NK-92 treated with Interleukin-12 subunit alpha and Interleukin-12 subunit beta, amount 100 ng/mL, for 24 hours (cell line): Measurements from ENCODE around the gene SCUBE3.

Experiments
- DNase-seq: peaks from one replicate; lab custom pipeline; 2025; lab: John Stamatoyannopoulos, UW

Gene SCUBE3

DNA sequence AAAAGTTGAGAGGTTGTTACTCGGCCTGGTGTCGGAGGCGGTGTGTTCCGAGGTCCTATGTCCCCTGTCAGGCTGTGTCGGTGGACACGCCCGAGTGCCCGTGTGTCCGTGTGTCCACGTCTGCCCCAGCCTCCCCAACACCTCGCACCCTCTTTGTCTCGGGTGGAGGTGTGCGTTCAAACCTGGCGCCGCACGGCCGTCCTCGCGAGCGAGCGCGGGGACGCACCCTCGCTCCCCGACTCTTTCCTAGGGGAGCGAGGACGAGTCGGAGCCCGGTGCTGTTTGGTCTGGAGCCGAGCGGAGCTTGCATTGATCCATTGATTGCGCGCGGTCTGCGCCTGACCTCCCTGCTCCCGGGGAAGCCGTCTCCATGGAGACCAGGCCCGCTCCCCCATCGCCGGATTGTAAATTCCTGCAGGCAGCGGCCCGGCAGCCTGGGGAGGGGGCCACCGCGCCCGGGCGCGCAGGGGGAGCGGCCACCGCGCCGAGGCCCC, 411 bp upstream of the SCUBE3 start:
- DNase-seq = no peak

DNA sequence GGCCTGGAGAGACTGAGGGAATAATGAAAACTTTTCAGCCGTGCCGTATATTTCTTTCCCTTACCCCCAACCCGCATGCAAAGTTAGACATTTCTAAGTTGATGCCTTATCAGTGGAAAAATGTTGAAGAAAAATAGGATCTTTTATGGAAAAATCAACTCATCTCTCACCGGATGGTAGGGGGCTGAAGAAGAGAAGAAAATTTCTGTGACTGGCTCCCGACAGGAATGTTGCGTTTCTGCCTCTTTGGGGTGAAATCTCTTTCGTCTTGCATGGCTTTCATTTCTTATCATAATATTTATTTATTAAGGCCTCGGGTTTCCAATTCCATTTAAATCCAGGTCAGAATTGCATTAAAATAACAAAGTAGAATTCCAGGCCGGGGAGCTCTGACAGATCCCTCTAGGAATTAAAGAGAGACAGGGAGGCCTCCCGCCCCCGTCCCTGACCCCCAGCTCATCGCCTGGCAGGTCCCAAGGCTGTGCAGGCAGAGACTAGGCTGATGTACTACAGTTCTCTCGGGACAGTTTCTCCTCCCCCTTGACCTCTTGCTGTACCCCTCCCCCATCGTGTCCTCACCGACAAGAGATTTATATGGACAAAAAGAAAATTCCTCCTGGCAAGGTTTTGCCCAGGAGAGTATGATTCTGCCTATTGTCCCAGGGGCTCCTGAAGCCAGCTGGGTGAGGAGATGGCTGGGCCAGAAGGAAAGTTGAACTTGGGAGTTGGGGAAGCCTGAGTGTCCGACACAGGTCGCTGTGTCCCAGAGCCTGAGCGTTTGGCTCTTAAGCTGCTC, 1.3 kb downstream of the SCUBE3 start:
- DNase-seq = no peak

DNA sequence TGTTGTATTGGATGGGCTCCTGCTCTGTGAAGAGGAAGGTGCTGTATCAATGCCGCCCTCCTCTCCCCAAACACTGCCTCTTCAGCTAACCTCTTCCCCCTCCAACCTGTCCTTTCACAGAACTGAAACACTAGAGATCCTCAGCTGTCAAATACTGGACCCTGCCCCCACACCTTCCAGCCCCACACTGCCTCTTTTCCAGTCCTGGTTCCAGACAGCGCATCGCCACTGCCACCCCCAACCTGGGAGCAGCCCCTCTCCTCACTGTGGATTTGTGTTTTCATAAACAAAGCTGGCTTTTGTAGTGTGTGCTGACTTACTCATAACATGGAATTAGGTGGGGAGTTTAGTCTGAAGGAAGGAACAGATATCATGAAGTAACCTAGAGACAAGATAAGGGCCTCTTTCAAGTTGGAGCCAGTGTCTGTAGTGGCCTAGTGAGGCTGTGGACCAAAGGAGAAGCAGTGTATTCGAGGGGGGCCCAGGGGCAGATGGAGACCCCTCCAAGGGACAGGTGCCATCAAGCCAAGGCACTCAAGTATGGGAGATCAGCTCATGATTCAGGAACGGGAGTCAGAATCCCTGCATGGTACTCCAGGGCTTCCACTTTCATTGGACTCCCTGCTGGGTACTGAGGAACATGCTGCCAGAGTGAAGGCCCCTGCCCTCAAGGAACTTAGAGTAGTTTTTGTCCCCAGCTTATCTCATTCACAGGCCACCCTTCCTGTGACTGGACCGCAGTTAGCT, 2.1 kb downstream of the SCUBE3 start:
- no peak for DNase-seq

DNA sequence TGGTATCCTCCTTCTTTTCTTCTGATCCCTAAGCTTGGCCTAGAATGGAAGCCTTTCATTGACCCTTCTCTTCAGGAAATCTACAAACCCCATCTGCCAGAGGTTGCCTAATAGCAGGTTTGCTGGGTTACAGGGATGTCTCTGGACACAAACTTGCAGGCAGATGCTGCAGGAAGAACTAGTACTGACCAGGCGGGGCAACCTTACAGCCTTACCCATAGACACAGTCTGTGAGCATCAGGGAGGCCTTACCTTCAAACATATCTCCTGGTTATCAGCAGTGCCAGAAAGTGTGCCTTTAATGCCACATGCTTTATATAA, 2.6 kb downstream of the SCUBE3 start:
- no peak for DNase-seq

DNA sequence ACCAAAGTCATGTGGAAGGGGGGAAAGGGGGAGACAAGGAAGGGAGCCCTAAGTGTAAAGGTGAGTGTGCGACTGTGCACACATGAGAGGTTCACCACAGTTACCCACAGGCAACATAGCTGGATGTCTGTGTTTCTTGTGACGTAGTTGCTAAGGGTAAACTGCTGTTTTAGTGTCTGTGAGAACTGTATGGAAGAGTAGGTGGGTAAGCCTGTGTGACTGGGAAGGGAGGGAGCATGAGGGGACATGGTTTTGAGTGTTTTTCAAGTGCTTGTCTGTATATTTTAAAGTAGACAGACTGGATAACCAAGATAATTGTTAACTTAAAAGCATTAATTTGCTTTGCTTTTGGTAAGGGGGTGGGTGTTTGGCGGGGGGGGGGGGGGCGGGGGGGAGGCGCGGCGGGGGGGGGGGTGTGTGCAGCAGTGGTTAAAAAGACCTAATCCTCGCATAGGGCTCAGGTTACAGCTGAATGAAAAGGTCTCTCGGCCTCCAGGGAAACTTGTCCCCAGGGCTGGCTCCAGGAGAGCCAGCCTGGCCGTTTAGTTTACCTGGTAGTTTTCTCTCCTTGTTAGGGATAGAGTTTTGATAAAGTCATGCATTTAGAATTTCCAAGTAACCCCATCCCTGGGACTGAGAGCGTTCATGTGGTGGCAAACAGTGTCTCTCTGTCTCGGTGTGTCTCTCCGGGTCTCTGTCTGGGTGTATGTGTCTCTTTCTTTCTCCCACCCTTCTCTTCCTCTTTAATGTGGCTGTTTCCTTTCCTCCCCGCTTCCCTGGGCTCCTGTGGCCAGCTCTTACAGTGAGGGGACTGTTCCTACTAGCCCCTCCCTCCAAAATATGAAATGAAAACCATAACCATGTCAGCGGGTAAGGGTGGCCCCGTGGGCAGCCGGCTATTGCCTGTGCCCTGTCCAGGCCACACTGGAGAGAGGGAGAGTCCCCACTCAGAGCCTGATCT, 3.4 kb downstream of the SCUBE3 start:
- DNase-seq = no peak

DNA sequence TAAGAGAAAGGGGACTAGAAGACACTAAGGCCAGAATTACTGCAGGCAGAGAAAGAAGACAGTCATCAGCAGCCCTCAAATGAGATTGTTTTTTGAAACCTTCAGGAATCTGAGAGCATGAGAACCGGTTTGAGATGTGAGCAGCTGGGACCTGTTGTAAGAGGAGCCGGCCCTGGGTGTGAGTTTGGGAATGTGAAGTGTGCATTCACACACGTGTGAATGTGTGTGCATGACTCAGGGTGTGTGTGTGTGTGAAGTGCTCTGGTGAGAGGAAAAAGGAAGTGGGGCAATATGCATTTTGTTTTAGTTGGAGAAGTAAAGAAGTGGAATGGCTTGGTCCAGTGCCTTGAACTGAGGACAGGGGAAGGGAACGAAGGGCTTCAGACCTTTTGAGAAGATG, 4.3 kb downstream of the SCUBE3 start:
- no peak for DNase-seq

DNA sequence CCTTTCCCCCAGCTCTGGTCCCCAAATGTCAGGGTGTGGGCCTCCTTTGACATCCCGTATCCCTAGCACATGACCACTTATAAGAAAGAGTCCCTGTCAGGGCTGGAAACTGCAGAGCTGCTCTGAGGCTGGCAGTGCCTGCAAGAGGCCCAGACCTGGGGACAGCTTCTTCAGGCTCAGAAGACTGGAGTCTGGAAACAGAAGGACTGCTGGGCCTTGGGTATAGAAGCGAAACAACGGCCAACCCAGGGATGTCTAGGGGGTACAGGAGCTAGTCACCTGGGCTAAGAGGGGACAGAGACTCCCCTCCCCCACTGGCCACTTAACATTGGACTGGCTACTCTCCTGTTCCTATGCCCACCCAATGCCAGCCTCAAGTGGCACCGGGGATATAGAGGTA, 4.7 kb downstream of the SCUBE3 start:
- DNase-seq = no peak

DNA sequence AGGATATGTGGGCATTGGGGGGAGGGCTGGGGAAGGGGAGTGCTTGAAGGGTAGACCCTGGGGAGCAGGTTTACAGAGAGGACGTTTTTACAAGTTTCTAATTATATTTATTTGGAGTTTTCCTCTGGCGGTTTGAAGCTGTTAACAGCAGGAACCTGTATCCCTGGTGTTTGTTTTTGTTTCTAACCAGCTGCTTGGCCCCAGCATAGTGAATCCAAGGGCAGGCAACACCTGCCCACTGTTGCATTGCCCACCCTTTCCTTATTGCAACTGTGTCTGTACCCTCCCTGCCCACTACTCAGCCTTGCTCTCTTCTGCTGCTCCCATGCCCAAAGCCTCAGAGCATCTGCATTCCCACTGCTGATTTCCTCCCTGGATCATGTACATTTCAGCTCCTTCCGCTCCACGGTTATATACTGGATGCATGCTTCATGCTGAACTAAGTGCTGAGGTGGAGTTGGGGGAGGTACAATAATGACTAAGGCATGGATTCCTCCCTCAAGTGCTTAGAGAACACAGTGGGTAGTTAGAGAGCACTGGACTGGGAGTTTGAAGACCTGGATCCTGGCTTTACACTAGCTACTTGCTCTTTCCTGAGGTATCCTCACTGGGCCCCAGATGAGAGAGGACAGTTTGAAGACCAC, 6.0 kb downstream of the SCUBE3 start:
- no peak for DNase-seq

DNA sequence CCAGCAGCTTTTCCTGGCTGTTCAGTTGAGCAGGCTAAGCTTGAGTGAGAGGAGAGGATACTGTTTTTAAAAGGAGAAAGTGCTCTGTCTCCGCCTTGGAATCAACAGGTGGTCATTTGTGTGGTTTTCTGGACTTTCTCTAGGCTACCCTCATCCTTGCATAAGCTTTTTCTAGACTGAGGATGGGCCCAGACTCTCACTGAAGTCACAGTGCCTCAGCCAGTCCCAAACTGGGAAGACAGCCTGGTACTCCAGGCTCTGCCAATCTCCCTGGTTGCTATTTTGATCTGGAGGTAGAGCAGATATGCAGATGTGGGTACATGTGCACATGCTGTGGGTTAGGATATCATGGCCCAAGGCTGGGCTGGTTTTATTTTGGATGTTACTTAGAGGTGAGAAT, 7.0 kb downstream of the SCUBE3 start:
- no peak for DNase-seq

DNA sequence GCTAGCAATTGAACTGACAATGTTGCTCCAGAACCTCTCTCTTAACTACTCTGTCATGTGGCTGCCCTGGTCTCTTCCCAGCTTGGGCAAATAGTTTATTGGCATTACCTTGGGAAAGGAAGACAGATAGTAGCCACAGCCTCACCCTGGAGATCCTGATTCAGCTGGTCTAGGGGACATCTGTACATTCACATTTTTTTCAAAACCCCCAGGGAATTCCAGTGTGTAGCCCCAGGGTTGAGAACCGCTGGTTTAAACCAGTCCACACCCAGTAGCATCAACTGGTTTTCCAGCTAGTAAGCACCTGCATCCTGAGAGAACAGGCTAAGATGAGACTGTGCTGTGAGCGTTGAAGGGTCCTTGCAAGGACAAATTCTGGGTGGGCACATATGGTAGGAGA, 9.6 kb downstream of the SCUBE3 start:
- DNase-seq = no peak

DNA sequence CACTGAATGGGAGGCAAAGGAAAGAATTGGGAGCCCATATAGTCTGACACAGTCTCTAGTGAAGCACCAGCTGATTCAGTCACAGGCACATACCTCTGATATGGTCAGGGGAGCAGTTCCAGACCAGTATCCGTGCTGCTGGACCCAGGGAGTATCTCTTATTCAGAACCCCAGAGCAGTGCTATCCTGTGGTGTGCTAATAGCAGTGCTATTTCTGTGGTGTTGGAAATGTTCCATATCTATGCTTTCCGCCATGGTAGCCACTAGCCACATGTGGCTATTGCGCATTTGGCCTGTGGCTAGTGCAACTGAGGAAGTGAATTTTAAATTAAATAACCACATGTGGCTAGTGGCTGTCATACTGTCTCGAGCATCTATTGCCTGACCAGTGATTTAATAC, 11.0 kb downstream of the SCUBE3 start:
- no peak for DNase-seq

DNA sequence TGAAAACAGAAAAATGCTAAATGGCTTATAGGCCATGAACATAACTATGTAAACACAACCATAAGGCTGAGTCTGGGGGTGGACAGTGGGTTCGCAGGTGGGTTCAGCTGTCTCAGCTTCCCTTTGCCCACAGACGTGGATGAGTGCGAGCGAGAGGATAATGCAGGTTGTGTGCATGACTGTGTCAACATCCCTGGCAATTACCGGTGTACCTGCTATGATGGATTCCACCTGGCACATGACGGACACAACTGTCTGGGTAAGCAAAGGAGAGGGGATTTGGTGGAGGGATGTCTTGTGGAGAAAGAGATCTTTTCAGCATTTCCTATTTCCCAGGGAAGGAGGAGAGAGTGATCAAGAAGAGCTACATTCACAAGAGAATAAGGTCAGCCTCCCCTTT, 14.7 kb downstream of the SCUBE3 start:
- no peak for DNase-seq

DNA sequence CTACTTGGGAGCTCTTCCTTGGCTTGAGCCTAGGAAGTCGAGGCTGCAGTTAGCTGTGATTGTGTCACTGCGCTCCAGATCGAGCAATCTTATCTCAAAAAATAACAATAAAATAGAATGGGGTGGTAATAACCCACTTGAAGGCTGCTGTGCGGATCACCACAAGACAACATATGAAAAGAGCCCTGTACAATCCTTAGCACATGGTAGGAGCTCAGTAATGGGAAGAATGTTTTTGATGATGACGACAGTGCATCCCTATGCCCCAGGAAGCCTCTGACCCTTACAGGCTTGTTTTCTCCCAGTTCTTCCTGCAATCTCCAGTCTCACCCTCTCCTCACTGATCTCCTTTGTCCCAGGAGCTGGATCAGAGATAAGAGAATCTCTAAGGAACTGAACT, 15.5 kb downstream of the SCUBE3 start:
- DNase-seq = no peak

DNA sequence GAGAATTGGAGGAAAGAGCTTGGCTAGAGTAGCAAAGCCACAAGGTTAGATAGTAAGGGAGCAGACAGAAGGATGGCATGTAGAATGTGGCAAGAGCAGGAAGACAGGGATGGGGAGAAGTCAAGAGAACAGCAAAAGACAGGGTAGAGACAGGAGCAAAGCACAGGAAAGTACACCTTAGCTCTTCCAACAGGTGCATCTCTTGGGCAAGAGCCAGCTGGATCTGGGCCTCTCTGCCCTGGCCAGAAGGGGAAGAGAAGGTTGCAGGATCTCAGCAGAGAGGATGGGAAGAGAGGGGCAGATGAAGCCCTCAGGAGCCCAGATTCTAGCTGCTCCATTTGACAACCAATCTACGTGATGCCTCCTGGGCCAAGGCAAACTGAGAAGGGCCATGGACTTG, 16.7 kb downstream of the SCUBE3 start:
- no peak for DNase-seq

DNA sequence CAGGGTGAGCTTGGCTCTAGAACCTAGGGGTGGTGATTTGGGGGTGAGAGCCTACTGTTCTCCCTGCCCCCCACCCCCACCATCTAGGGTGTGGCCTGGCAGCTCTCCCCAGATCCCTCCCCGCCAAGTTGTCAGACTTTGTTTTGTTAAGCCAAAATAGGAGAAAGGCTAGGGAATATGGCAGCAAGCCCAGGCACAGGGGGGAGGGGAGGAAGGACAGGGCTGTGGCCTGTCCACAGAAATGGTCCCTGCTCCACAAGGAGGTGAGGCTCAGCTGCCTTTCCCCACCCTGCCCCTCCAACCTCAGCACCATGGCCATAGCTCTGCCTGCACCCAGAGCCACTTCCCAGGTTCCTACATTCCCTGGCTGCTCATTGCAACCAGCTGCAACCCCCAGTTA, 17.2 kb downstream of the SCUBE3 start:
- no peak for DNase-seq

DNA sequence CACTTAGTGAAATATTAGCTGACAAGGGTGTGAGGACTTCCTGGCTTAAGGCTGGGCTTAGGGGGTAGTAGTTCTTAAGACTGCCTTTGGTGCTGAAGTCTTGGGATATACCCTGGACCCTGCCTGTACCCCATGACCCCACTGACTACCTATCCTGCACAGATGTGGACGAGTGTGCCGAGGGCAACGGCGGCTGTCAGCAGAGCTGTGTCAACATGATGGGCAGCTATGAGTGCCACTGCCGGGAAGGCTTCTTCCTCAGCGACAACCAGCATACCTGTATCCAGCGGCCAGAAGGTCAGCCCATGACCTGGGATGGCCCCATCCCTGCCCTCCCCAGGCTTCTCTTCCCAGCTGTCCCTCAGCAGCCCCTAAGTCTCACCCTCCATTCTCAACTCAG, 17.8 kb downstream of the SCUBE3 start:
- DNase-seq = no peak

DNA sequence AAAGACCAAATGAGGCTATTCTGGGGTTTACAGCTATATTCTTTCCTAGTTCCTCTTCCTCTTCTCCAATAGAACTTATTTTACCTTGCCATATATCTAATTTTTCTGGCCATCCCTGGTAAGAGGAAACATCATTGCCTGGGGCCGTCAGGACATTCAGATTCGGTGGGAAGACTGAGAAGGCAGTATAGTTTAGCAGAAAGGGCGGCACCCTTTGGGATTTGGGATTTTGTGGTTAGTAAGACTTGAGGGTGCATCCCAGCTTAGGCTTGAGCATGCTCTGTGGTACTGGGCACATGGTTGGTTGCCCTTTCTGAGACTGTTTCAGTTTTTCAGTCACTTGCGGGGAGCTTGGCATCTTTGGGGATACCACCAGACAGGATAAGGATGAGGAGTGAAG, 21.1 kb downstream of the SCUBE3 start:
- DNase-seq = no peak

DNA sequence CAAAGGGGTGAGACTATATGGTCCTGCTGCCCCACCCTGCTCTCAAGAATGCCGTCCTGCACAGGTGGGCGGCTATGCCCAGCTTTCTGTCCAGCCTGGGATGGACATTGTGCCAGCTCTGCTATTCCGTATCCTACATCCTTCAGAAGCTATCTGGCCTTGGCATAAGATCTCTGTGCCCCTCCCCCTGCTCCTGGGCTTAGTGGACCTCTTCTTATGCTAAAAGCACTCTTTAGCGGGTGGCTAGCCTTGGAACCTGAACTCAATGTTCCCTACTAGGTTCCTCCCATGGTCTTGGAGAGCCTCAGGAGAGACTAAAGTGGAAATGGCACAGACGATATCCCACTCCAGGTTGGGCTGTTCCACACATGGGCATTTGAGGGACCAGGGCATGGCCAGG, 22.5 kb downstream of the SCUBE3 start:
- DNase-seq = no peak

DNA sequence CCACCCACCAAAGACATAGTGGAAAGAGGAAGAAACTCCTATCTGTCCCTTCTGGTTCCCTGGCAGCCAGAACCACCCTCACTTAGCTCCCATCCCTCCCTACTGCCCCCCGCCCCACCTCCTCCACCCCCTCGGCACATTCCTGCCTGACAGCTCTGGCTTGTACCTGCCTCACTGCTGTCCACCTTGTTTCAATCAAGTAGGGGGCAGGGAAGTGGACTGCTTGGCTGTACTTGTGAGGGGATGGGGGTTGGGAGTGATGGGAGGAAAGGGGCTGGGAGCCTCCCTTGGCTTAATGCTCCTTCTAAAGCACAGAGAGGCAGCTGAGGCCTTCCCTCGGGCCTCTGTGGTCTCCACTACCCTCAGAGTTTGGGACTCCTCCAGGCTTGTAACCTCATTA, 23.7 kb downstream of the SCUBE3 start:
- DNase-seq = no peak

DNA sequence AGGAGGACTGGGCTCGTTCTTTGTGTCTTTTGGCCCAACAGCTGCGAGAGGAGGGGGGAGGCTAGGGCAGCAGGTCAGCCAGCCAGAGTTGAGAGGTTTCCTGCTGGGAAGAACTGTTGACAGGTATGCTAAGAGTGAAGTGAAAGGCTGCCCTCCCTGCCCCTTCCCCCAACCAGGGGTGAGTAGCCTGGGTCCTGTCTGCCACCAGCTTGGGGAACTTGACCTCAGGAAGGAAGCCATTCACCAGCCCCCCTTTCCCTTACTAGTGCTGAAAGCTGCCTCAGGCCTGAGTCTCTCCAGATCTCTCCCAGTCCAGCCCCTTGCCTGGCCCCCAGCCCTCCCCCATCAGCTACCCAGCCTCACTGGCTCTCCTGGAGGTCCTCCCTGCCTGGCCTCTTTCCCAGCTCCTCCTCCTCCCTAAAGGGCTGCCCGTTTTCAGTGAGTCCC, 25.1 kb downstream of the SCUBE3 start:
- no peak for DNase-seq

DNA sequence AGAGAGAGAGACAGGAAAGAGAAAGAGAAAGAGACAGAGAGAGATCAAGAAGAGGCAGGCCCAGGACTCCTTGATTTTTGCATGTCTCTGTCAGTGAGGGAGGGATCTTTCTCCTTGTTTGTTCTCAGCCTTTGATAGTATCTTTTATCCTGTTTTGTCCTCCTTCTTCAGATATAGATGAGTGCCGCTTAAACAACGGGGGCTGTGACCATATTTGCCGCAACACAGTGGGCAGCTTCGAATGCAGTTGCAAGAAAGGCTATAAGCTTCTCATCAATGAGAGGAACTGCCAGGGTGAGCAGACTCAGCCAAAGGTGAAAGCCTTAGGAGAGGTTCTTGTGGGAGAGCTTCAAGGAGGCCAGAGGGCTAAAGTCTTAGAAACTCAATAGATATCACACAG, 25.8 kb downstream of the SCUBE3 start:
- no peak for DNase-seq
